Psoas muscle (tissue), 8 donors: Measurements from ENCODE around the gene LHFPL6. TPM values are rescaled to one million over a fixed set of nuclear protein-coding genes. Genes with fewer than 3 reads are reported as not detected.

Experiments used
- ATAC-seq, 4 donors: fragments of 200-7000 bp; cut with Tn5 transposase; one replicate each; pipeline ENCODE4 v1.9.1; 2020; ENCODE audit warnings: moderate library complexity in 3 of 4, mild to moderate bottlenecking in 2 of 4
- DNase-seq, 2 donors: peaks; one replicate each; pipeline ENCODE4 v3.0.0-alpha.2; 2020
- H3K27ac ChIP-seq: fragments of 200-600 bp; one replicate; pipeline ENCODE4 v1.8.0; 2022
- H3K27me3 ChIP-seq, 3 donors: fragments of 200-600 bp in 1 of 3; one replicate each; pipeline versions ENCODE4 v1.6.1 to v1.8.0; 2013 to 2022; ENCODE audit warnings: low read length in 2 of 3, mild to moderate bottlenecking in 2 of 3, moderate library complexity in 1 of 3; ENCODE audit not compliant: insufficient read depth in 3 of 3
- H3K36me3 ChIP-seq, 2 donors: fragments of 200-600 bp in 1 of 2; one replicate each; pipeline versions ENCODE4 v1.6.1 to v1.8.0; 2013 to 2022; ENCODE audit warnings: low read depth in 1 of 2, mild to moderate bottlenecking in 1 of 2, moderate library complexity in 1 of 2; ENCODE audit not compliant: insufficient read depth in 1 of 2
- H3K4me1 ChIP-seq: fragments of 200-600 bp; one replicate; pipeline ENCODE4 v1.8.0; 2022
- H3K4me3 ChIP-seq: fragments of 200-600 bp; one replicate; pipeline ENCODE4 v1.8.0; 2022; ENCODE audit warnings: mild to moderate bottlenecking
- H3K9me3 ChIP-seq: fragments of 200-600 bp; one replicate; pipeline ENCODE4 v1.8.0; 2022
- CTCF ChIP-seq: fragments of 200-600 bp; IDR thresholded peaks from one replicate; pipeline ENCODE4 v1.8.0; 2022; ENCODE audit warnings: antibody characterized with exemption
- WGBS, 3 donors: extraction: QIAGEN DNeasy Blood & Tissue Kit; methylation state at CpG; one replicate each; pipeline versions ENCODE4 v1.1.6 to v1.1.7; 2013; 5-methylcytosine and 5-hydroxymethylcytosine counted together
- intact Hi-C, 2 donors: fragments of 100-400 bp; cut with DNase I; formaldehyde crosslinking; loops; one replicate each; pipeline versions ENCODE4 v1.11.0 to v1.14.2; 2022
- polyA plus RNA-seq, 3 donors: library from polyadenylated mRNA; stranded (reverse); fragments of 200-250 nt; gene quantifications; one replicate each; pipeline ENCODE4 v1.2.3, GENCODE V29; 2013
- total RNA-seq, 4 donors: library from RNA; stranded (reverse); fragmentation: NEBNext Ultra II Directional in 2 of 4; extraction: Animal tissue kit (Norgen Biotek cat#: 25700) in 2 of 4; gene quantifications; one replicate each; pipeline versions ENCODE4 v1.2.1 to v1.2.4, GENCODE V29; 2021 to 2023
- donor health status: healthy with polysubstance abuse.
- donor health status: DM: no; HTN: no; CAD: no; lungs with moderate emphysema.
- donor health status: Bipolar disorder and iron deficiency.
- donor health status: healthy.
- donor health status: DM: yes; HTN: yes; CAD: no.
- donor health status: DM: no; HTN: no; CAD: no.
- donor health status: DM: no; HTN: no; CAD: no.
- donor health status: DM: yes; HTN: yes; CAD: no.

LHFPL6 gene
- total and polyA plus RNA-seq, 7 donors = 15.0 to 35.8 (median 17.3) TPM

DNA sequence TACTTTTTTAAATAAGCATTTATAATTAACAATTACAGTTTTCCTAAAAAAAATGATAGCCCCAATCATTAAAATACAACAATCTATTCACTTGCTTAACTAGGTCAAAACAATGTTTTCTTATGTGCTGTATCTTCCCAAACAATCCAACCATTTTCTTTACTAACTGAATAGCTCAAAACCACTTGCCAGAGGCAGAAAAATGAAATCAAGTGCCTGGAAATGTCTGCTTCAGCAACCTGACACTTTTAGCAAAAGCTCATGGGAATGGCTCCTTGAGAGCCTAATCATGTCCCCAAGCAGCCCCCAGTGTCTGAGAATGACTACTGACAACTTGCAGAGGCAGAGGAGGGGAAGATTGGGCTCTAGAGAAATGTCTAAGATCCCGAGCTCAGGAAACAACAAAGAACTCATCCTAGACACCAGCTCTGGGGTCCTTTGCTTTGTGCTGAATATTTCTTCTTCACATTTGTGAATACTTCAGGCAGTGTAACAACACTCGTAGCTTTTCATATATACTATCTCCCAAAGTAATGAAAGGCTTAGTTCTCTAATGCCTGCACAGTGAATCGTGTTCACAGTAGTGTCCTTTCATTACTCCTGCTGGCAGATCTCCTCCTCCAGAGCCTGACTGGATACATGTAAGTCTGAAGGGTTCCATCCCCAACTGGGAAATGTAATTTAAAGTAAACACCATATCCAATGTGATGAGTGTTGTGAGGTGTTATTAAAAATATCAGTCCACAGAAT, 280.0 kb downstream of the LHFPL6 start:
- Histone ChIP-seq H3K27me3 (no peaks in the 10 kb centered on the region), H3K4me3 (no peak overlapping the region), H3K9me3 (no peaks in the 10 kb centered on the region), H3K36me3 (no peaks in the 10 kb centered on the region), H3K27ac (no peak overlapping the region), H3K4me1 (no peaks in the 10 kb centered on the region)
- ATAC-seq (no peak), DNase-seq (no peak)
- TF ChIP-seq CTCF = no peak
- WGBS, 3 donors = 59 to 69% (median 64%) methylated on average over 3 of the region's 3 CpGs
- intact Hi-C loops = no loop called here

DNA sequence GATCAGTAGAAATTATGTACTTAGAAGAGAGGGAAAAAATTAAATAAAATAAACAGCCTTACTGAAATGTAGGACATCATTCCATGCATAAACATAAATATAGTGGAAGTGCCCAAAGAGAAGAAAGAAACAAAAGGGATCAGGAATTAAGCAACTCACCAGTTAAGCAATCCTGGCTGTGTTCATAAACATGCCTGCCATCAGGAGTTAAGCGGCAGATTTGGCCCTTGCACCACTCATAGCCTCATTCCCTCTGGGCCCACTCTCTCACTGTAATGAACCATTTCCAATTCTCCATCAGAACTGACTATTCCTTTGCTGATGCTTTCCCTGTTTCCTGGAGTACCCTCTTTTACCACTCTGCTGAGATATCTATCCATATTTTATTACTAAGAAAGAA, 281.4 kb downstream of the LHFPL6 start:
- peak in 1 of 4 donors; percentile 60 for ATAC-seq
- Histone ChIP-seq H3K36me3 (no peaks in the 10 kb centered on the region), H3K27me3 (no peaks in the 10 kb centered on the region), H3K4me3 (no peak overlapping the region), H3K9me3 (no peaks in the 10 kb centered on the region), H3K27ac (no peak overlapping the region), H3K4me1 (no peaks in the 10 kb centered on the region)
- intact Hi-C loops = no loop called here
- 35 to 42% (median 37%) methylated on average over 1 of the region's 1 CpG for WGBS, 3 donors
- TF ChIP-seq CTCF = no peak
- peak; percentile 17 to 57 for DNase-seq

DNA sequence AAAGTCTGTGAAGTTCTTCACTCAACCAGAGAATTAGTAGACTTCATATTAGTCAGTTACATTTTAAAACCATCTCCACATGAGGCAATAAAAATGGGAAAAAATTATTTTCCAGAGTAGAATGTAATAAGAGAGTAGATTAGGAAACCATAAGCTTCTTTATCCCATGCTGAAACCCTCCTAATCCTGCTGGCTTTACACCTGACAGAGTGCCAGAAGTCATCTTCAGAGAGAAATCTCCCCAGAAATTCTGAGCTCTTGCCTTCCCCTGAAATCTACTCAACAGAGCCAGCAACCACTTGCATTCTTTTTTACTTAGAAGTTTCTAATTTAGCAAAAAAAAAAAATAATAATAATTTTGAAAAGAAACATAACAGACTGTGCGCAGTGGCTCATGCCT, 284.8 kb downstream of the LHFPL6 start:
- DNase-seq (no peak), ATAC-seq (no peak)
- Histone ChIP-seq H3K4me1 (no peaks in the 10 kb centered on the region), H3K9me3 (no peaks in the 10 kb centered on the region), H3K27me3 (no peaks in the 10 kb centered on the region), H3K4me3 (no peak overlapping the region), H3K36me3 (no peaks in the 10 kb centered on the region), H3K27ac (no peak overlapping the region)
- WGBS, 3 donors = 94 to 100% (median 97%) methylated on average over 1 of the region's 1 CpG
- no peak for TF ChIP-seq CTCF
- intact Hi-C loops = loop anchor here in 1 of 2 donors (10.0 kb wide), 1 partner anchor 1443 kb away; no protein-coding TSS in a partner anchor

GRCh38 chr13:39317291-39317690, 285.7 kb downstream of the LHFPL6 start:
- DNase-seq (peak; percentile 47 to 64), ATAC-seq (peak in 3 of 4 donors; percentile 62 to 70 (median 64))
- WGBS, 3 donors = 19 to 33% (median 24%) methylated on average over 3 of the region's 3 CpGs
- intact Hi-C loops = loop anchor here in 1 of 2 donors (10.0 kb wide), 1 partner anchor 1442 kb away; no protein-coding TSS in a partner anchor
- no peaks in the 10 kb centered on the region for H3K9me3 ChIP-seq
- TF ChIP-seq CTCF = no peak
- H3K4me1 ChIP-seq = no peaks in the 10 kb centered on the region
- no peaks in the 10 kb centered on the region for H3K27me3 ChIP-seq
- H3K4me3 ChIP-seq = no peak overlapping the region
- no peaks in the 10 kb centered on the region for H3K36me3 ChIP-seq
- no peak overlapping the region for H3K27ac ChIP-seq
